Muscle layer of duodenum (tissue), 2 donors: ENCODE results near the gene MIPOL1.
"Not testable (repeated sequence)": the region's sequence is repeated elsewhere in the genome, so short reads cannot be mapped to it uniquely, and the experiment has no call there.

Experiments
- H3K27ac ChIP-seq: one replicate; pipeline ENCODE4 v1.7.0; 2013; ENCODE audit warnings: mild to moderate bottlenecking, low read length
- H3K27me3 ChIP-seq: one replicate; pipeline ENCODE4 v1.7.0; 2013; ENCODE audit warnings: low read depth, mild to moderate bottlenecking, control low read depth, low read length
- H3K36me3 ChIP-seq, 2 donors: one replicate each; pipeline ENCODE4 v1.7.0; 2013; ENCODE audit warnings: low read length in 2 of 2, control low read depth in 1 of 2, mild to moderate bottlenecking in 1 of 2; ENCODE audit not compliant: insufficient read depth in 2 of 2, control insufficient read depth in 1 of 2
- H3K4me1 ChIP-seq, 2 donors: one replicate each; pipeline ENCODE4 v1.7.0; 2013; ENCODE audit warnings: low read length in 2 of 2, mild to moderate bottlenecking in 2 of 2, control low read depth in 1 of 2, moderate library complexity in 1 of 2; ENCODE audit not compliant: insufficient read depth in 2 of 2, control insufficient read depth in 1 of 2
- H3K4me3 ChIP-seq, 2 donors: one replicate each; pipeline ENCODE4 v1.7.0; 2013; ENCODE audit warnings: low read length in 2 of 2, low read depth in 1 of 2, mild to moderate bottlenecking in 1 of 2
- H3K9me3 ChIP-seq, 2 donors: one replicate each; pipeline ENCODE4 v1.7.0; 2013; ENCODE audit warnings: low read length in 2 of 2, control low read depth in 1 of 2, mild to moderate bottlenecking in 1 of 2; ENCODE audit not compliant: control insufficient read depth in 1 of 2
- donor health status: healthy.

Gene MIPOL1

GRCh38 chr14:37553935-37554550 lies 356.3 kb downstream of the MIPOL1 start:
- H3K4me1 ChIP-seq, result no peaks in the 10 kb centered on the region

DNA sequence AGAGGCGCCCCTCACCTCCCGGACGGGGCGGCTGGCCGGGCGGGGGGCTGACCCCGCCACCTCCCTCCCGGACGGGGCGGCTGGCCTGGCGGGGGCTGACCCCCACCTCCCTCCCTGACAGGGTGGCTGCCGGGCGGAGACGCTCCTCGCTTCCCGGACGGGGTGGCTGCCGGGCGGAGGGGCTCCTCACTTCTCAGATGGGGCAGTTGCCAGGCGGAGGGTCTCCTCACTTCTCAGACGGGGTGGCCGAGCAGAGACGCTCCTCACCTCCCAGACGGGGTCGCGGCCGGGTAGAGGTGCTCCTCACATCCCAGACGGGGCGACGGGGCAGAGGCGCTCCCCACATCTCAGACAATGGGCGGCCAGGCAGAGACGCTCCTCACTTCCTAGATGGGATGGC lies 357.9 kb downstream of the MIPOL1 start:
- H3K4me1 ChIP-seq, H3K9me3 ChIP-seq, H3K27ac ChIP-seq, H3K4me3 ChIP-seq, H3K36me3 ChIP-seq, H3K27me3 ChIP-seq: not testable (repeated sequence)

More at GRCh38 chr14:37553935-37554550, 356.3 kb downstream of the MIPOL1 start:
- Histone ChIP-seq H3K27me3 (no peaks in the 10 kb centered on the region), H3K36me3 (no peaks in the 10 kb centered on the region), H3K4me3 (no peak overlapping the region), H3K9me3 (peaks cover 0 to 7% of the 10 kb centered on the region in 2 donors), H3K27ac (no peak overlapping the region)

- H3K4me1 ChIP-seq, result no peaks in the 10 kb centered on the region
- H3K27ac ChIP-seq, result no peak overlapping the region
- peaks cover 0 to 2% of the 10 kb centered on the region in 2 donors for H3K9me3 ChIP-seq
- H3K4me3 ChIP-seq, result no peak overlapping the region
- no peaks in the 10 kb centered on the region for H3K27me3 ChIP-seq
- H3K36me3 ChIP-seq, result no peaks in the 10 kb centered on the region
Observed at GRCh38 chr14:37558740-37559139, 361.0 kb downstream of the MIPOL1 start.

- H3K4me1 ChIP-seq, result no peaks in the 10 kb centered on the region
- no peaks in the 10 kb centered on the region for H3K36me3 ChIP-seq
- H3K4me3 ChIP-seq, result no peak overlapping the region
- no peaks in the 10 kb centered on the region for H3K27me3 ChIP-seq
- H3K27ac ChIP-seq, result no peak overlapping the region
- peaks cover 0 to 2% of the 10 kb centered on the region in 2 donors for H3K9me3 ChIP-seq
Observed at GRCh38 chr14:37559386-37559785, 361.6 kb downstream of the MIPOL1 start.

DNA sequence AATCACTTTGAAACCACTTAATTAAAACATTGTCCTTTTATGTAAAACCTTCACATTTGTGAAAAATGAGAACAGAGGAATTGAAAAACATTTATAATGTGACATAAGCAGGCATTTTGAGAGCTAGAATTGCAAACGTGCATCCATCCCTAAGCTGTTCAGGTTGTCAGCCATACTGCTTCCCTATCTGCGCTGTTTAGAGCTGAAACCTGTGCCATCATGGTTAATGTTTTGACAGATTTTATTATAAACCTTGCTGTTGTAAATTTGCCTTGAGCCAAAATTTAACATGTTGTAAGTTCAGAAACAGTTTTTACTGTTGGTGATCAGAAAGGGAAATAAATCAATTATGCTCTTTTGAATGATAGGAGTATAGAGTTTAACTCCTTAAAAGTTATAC lies 365.5 kb downstream of the MIPOL1 start:
- Histone ChIP-seq H3K27ac (no peak overlapping the region), H3K4me1 (no peaks in the 10 kb centered on the region), H3K4me3 (no peak overlapping the region), H3K36me3 (no peaks in the 10 kb centered on the region), H3K27me3 (no peaks in the 10 kb centered on the region), H3K9me3 (no peaks in the 10 kb centered on the region)

DNA sequence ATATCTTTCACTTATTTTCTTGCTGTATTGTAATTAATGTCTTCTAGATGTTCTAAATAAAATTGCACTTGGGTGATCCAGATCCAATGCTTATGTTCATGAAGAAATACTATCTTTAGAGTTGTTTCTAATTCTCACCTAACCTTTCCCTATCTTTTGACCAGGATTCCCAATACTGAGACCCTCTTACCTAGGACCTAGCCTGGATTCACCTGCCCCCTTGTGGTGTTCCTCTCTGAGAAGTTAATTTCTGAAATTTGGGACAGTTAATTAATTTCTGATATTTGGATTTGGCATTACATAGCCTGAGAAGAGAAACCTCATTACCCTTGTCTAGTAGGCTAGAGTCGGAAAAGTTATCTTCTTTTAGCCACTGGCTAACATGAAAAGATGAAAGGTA lies 367.8 kb downstream of the MIPOL1 start:
- Histone ChIP-seq H3K4me1 (no peaks in the 10 kb centered on the region), H3K36me3 (no peaks in the 10 kb centered on the region), H3K4me3 (no peak overlapping the region), H3K27me3 (no peaks in the 10 kb centered on the region), H3K27ac (no peak overlapping the region), H3K9me3 (no peaks in the 10 kb centered on the region)

- Histone ChIP-seq H3K27ac (no peak overlapping the region), H3K36me3 (no peaks in the 10 kb centered on the region), H3K9me3 (no peaks in the 10 kb centered on the region), H3K27me3 (no peaks in the 10 kb centered on the region), H3K4me3 (no peak overlapping the region), H3K4me1 (no peaks in the 10 kb centered on the region)
Observed at GRCh38 chr14:37566811-37567371, 369.2 kb downstream of the MIPOL1 start.

DNA sequence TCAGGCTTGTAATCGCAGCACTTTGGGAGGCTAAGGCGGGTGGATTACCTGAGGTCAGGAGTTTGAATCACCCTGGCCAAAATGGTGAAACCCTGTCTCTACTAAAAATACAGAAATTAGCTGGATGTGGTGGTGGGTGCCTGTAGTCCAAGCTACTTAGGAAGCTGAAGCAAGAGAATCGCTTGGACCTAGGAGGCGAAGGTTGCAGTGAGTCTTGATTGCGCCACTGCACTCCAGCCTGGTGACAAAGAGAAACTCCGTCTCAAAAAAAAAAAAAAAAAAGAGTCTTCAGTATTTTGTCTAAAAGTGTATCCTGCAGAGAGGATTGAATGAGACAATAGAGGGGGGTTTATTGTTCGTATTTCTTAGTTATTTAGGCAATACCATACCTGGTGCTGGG lies 372.0 kb downstream of the MIPOL1 start:
- H3K4me3 ChIP-seq, result no peak overlapping the region
- no peaks in the 10 kb centered on the region for H3K4me1 ChIP-seq
- H3K9me3 ChIP-seq, result no peaks in the 10 kb centered on the region

GRCh38 chr14:37571391-37571790 lies 373.7 kb downstream of the MIPOL1 start:
- H3K36me3 ChIP-seq, result no peaks in the 10 kb centered on the region
- no peaks in the 10 kb centered on the region for H3K9me3 ChIP-seq
- no peaks in the 10 kb centered on the region for H3K27me3 ChIP-seq
- no peak overlapping the region for H3K4me3 ChIP-seq
- no peaks in the 10 kb centered on the region for H3K4me1 ChIP-seq
- H3K27ac ChIP-seq, result no peak overlapping the region

More for the DNA sequence above, 372.0 kb downstream of the MIPOL1 start:
- H3K27me3 ChIP-seq, result no peaks in the 10 kb centered on the region
- H3K36me3 ChIP-seq, result no peaks in the 10 kb centered on the region
- H3K27ac ChIP-seq, result no peak overlapping the region

DNA sequence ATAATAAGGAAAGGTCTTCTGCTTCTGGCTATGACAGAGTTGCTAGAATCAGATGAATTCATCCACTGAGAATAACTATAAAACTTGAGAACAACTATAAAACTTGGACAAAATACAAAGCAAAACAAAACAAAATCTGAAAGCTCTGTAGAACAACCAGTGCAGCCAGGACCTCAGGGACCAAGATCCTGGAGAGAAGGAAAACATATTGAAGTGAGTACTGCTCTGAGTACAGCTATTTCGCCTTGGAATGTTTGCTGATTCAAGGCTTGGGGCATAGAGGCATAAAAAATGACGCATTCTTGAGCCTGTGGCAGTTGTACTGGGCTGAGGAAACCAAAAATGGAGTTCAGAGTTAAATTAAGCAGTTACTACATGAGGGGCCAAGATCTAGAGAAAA lies 375.6 kb downstream of the MIPOL1 start:
- no peak overlapping the region for H3K27ac ChIP-seq
- no peaks in the 10 kb centered on the region for H3K36me3 ChIP-seq
- no peak overlapping the region for H3K4me3 ChIP-seq
- H3K27me3 ChIP-seq, result no peaks in the 10 kb centered on the region
- no peaks in the 10 kb centered on the region for H3K9me3 ChIP-seq
- no peaks in the 10 kb centered on the region for H3K4me1 ChIP-seq

DNA sequence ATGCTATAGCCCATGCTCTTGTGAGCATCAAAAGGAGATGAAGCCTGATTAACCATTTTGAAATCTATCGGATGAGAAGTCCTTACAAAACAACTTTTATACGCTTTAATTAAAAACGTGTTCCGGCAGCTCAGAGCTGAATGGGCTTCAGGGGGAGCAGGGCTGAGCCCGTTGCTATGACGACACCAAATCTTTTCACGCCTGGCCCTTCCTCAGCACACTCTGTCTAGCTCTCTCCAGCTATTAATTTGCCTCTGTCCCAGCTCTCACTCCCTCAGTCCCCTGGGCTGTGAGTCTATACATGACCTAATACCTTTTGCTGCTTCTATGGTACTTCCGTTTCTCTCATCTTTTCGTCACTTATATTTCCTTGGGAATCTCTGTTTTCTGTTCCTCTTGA lies 381.5 kb downstream of the MIPOL1 start:
- no peaks in the 10 kb centered on the region for H3K36me3 ChIP-seq
- H3K4me1 ChIP-seq, result peaks cover 0 to 10% of the 10 kb centered on the region in 2 donors
- H3K4me3 ChIP-seq, result no peak overlapping the region
- H3K9me3 ChIP-seq, result no peaks in the 10 kb centered on the region
- H3K27me3 ChIP-seq, result peaks cover 10% of the 10 kb centered on the region
- no peak overlapping the region for H3K27ac ChIP-seq

GRCh38 chr14:37580146-37580545 lies 382.4 kb downstream of the MIPOL1 start:
- Histone ChIP-seq H3K27me3 (peaks cover 18% of the 10 kb centered on the region), H3K27ac (no peak overlapping the region)

More at GRCh38 chr14:37580146-37580545, 382.4 kb downstream of the MIPOL1 start:
- H3K9me3 ChIP-seq, result peaks cover 0 to under 1% of the 10 kb centered on the region in 2 donors
- no peak overlapping the region for H3K4me3 ChIP-seq
- peaks cover 0 to 17% of the 10 kb centered on the region in 2 donors for H3K4me1 ChIP-seq
- no peaks in the 10 kb centered on the region for H3K36me3 ChIP-seq
